H9 (cell line): ENCODE measurements around the gene FUCA1. TPM values are rescaled to one million over a fixed set of nuclear protein-coding genes. Genes with fewer than 3 reads are reported as not detected.

ENCODE experiments used
- DNase-seq: peaks from one replicate; pipeline ENCODE4 v3.0.0-alpha.2; 2017
- H2AFZ ChIP-seq: one replicate; pipeline ENCODE4 v1.6.1; 2013; ENCODE audit warnings: mild to moderate bottlenecking, low read length, control low read depth, moderate library complexity
- H2AK5ac ChIP-seq: 2 replicates; pipeline ENCODE4 v1.6.1; 2013; ENCODE audit warnings: low read length, control low read depth, mixed read lengths; ENCODE audit not compliant: insufficient read length
- H2BK120ac ChIP-seq: one replicate; pipeline ENCODE4 v1.6.1; 2013; ENCODE audit warnings: low read depth, mild to moderate bottlenecking, low read length, control low read depth, inconsistent platforms; ENCODE audit not compliant: poor library complexity, severe bottlenecking
- H2BK12ac ChIP-seq: 2 replicates; pipeline ENCODE4 v1.6.1; 2013; ENCODE audit warnings: low read length, control low read depth, mixed read lengths, low read depth; ENCODE audit not compliant: insufficient read length
- H2BK15ac ChIP-seq: 2 replicates; pipeline ENCODE4 v1.6.1; 2013; ENCODE audit warnings: low read depth, low read length, control low read depth
- H2BK20ac ChIP-seq: one replicate; pipeline ENCODE4 v1.6.1; 2013; ENCODE audit warnings: low read depth, mild to moderate bottlenecking, low read length, control low read depth, inconsistent platforms; ENCODE audit not compliant: poor library complexity, severe bottlenecking
- H2BK5ac ChIP-seq: 2 replicates; pipeline ENCODE4 v1.6.1; 2013; ENCODE audit warnings: low read length, control low read depth, mixed read lengths; ENCODE audit not compliant: insufficient read length
- H3K14ac ChIP-seq: 2 replicates; pipeline ENCODE4 v1.6.1; 2013; ENCODE audit warnings: low read length, control low read depth; ENCODE audit not compliant: insufficient read depth
- H3K18ac ChIP-seq: 2 replicates; pipeline ENCODE4 v1.6.1; 2013; ENCODE audit warnings: low read depth, mild to moderate bottlenecking, mixed read lengths, low read length, control low read depth; ENCODE audit not compliant: insufficient read length
- H3K23ac ChIP-seq: 2 replicates; pipeline ENCODE4 v1.6.1; 2013; ENCODE audit warnings: low read length, control low read depth, mixed read lengths, low read depth; ENCODE audit not compliant: insufficient read length
- H3K23me2 ChIP-seq: 2 replicates; pipeline ENCODE4 v1.6.1; 2013; ENCODE audit warnings: low read depth, mild to moderate bottlenecking, mixed read lengths, low read length, control low read depth; ENCODE audit not compliant: insufficient read length, poor library complexity, severe bottlenecking
- H3K27ac ChIP-seq: 2 replicates; pipeline ENCODE4 v1.5.1; 2013; ENCODE audit warnings: low read length, control low read depth, mixed read lengths, low read depth; ENCODE audit not compliant: insufficient read length
- H3K27me3 ChIP-seq: 2 replicates; pipeline ENCODE4 v1.6.1; 2013; ENCODE audit warnings: low read length, control low read depth, inconsistent platforms; ENCODE audit not compliant: insufficient read depth
- H3K4ac ChIP-seq: 2 replicates; pipeline ENCODE4 v1.6.1; 2013; ENCODE audit warnings: low read depth, mild to moderate bottlenecking, control low read depth, inconsistent platforms, low read length, moderate library complexity
- H3K4me1 ChIP-seq: 2 replicates; pipeline ENCODE4 v1.6.1; 2013; ENCODE audit warnings: low read length, control low read depth, inconsistent platforms; ENCODE audit not compliant: insufficient read depth
- H3K4me2 ChIP-seq: 2 replicates; pipeline ENCODE4 v1.6.1; 2013; ENCODE audit warnings: low read length, control low read depth, mixed read lengths; ENCODE audit not compliant: insufficient read length, insufficient read depth
- H3K56ac ChIP-seq: 2 replicates; pipeline ENCODE4 v1.6.1; 2013; ENCODE audit warnings: low read depth, mild to moderate bottlenecking, mixed read lengths, low read length, control low read depth; ENCODE audit not compliant: insufficient read length
- H3K79me1 ChIP-seq: 2 replicates; pipeline ENCODE4 v1.6.1; 2013; ENCODE audit warnings: low read depth, mild to moderate bottlenecking, moderate library complexity, low read length, control low read depth, inconsistent platforms; ENCODE audit not compliant: insufficient read depth, poor library complexity, severe bottlenecking
- H3K79me2 ChIP-seq: 2 replicates; pipeline ENCODE4 v1.6.1; 2013; ENCODE audit warnings: low read length, control low read depth, inconsistent platforms; ENCODE audit not compliant: insufficient read depth
- H3K9ac ChIP-seq: 2 replicates; pipeline ENCODE4 v1.6.1; 2013; ENCODE audit warnings: low read length, control low read depth, mixed read lengths; ENCODE audit not compliant: insufficient read length; ENCODE audit errors: extremely low read depth
- H3K9me3 ChIP-seq: one replicate; pipeline ENCODE4 v1.6.1; 2013; ENCODE audit warnings: low read depth, low read length, inconsistent platforms; ENCODE audit not compliant: control insufficient read depth
- H3T11ph ChIP-seq: one replicate; pipeline ENCODE4 v1.6.1; 2013; ENCODE audit warnings: mild to moderate bottlenecking, low read length, control low read depth, inconsistent platforms
- H4K20me1 ChIP-seq: one replicate; pipeline ENCODE4 v1.6.1; 2013; ENCODE audit not compliant: control insufficient read depth, insufficient read length, insufficient read depth
- H4K5ac ChIP-seq: 2 replicates; pipeline ENCODE4 v1.6.1; 2013; ENCODE audit warnings: low read depth, mild to moderate bottlenecking, mixed read lengths, low read length, control low read depth; ENCODE audit not compliant: insufficient read length
- H4K8ac ChIP-seq: replicated peaks from 2 replicates; pipeline ENCODE4 v1.6.1; 2013; ENCODE audit warnings: low read length, control low read depth, mixed read lengths, low read depth; ENCODE audit not compliant: insufficient read length
- H4K91ac ChIP-seq: 2 replicates; pipeline ENCODE4 v1.6.1; 2013; ENCODE audit warnings: low read depth, mild to moderate bottlenecking, moderate library complexity, mixed read lengths, low read length, control low read depth; ENCODE audit not compliant: insufficient read length
- H3K27ac Mint-ChIP-seq, 3 experiments: 2 replicates in 2 of 3; 3 replicates in 1 of 3; pipeline ENCODE4 v1.8.0; 2020 to 2021; ENCODE audit warnings: mixed read lengths in 3 of 3, mild to moderate bottlenecking in 1 of 3, moderate library complexity in 1 of 3
- H3K27me3 Mint-ChIP-seq: 2 replicates; pipeline ENCODE4 v1.8.0; 2021; ENCODE audit warnings: low read depth, mild to moderate bottlenecking, moderate library complexity, mixed read lengths
- H3K36me3 Mint-ChIP-seq, 3 experiments: 2 replicates in 2 of 3; 3 replicates in 1 of 3; pipeline ENCODE4 v1.8.0; 2020 to 2021; ENCODE audit warnings: low read depth in 3 of 3, mixed read lengths in 3 of 3; ENCODE audit not compliant: insufficient read depth in 1 of 3
- H3K4me1 Mint-ChIP-seq, 2 experiments: 2 replicates each; pipeline ENCODE4 v1.8.0; 2020; ENCODE audit warnings: mixed read lengths in 2 of 2
- H3K4me3 Mint-ChIP-seq, 2 experiments: 2 replicates in 1 of 2; 3 replicates in 1 of 2; pipeline ENCODE4 v1.8.0; 2020 to 2021; ENCODE audit warnings: mild to moderate bottlenecking in 2 of 2, mixed read lengths in 2 of 2, moderate library complexity in 1 of 2
- H3K9me3 Mint-ChIP-seq, 2 experiments: 2 replicates in 1 of 2; 3 replicates in 1 of 2; pipeline ENCODE4 v1.8.0; 2020; ENCODE audit warnings: mild to moderate bottlenecking in 2 of 2, mixed read lengths in 2 of 2, moderate library complexity in 1 of 2
- CTCF ChIP-seq: fragments of 200-600 bp; sonication (generic); conservative IDR thresholded peaks from 3 replicates; pipeline ENCODE4 v1.8.0; 2021; ENCODE audit warnings: antibody characterized with exemption, mild to moderate bottlenecking
- WGBS: extraction: QIAGEN DNeasy Blood & Tissue Kit; methylation state at CpG from one replicate; pipeline ENCODE4 v1.1.7; 2013; ENCODE audit warnings: missing lambda C conversion rate, low lambda C conversion rate, mixed read lengths; ENCODE audit not compliant: insufficient read length; ENCODE audit errors: extremely low coverage; 5-methylcytosine and 5-hydroxymethylcytosine counted together
- total RNA-seq: library from RNA; stranded (reverse); gene quantifications from 2 replicates; pipeline ENCODE4 v1.2.1, GENCODE V29; 2021

The FUCA1 gene
- total RNA-seq, 1 experiment from 2014 or later = 9.1 TPM

GRCh38 chr1:23909412-23909811 is 41.3 kb upstream of the FUCA1 start:
- H2BK15ac ChIP-seq = no peak overlapping the region

More at GRCh38 chr1:23909412-23909811, 41.3 kb upstream of the FUCA1 start:
- WGBS = no CpG with 5 or more reads among the region's 10 CpGs
- no peaks in the 10 kb centered on the region for H3K79me2 ChIP-seq
- H3K4ac ChIP-seq = no peak overlapping the region
- TF ChIP-seq CTCF = no peak
- no peak overlapping the region for H3K9ac ChIP-seq
- no peaks in the 10 kb centered on the region for H3K9me3 Mint-ChIP-seq
- no peak overlapping the region for H3K18ac ChIP-seq
- H2BK5ac ChIP-seq = no peak overlapping the region
- peaks cover 20% of the 10 kb centered on the region in 2 experiments for H3K4me1 Mint-ChIP-seq
- peaks cover 31% of the 10 kb centered on the region for H3K27me3 Mint-ChIP-seq
- H2BK120ac ChIP-seq = no peak overlapping the region
- H3T11ph ChIP-seq = no peak overlapping the region
- peak overlapping the region in 1 of 3 experiments; percentile 14; a peak in 1 of 7 replicates for H3K27ac Mint-ChIP-seq
- no peak overlapping the region for H2AK5ac ChIP-seq
- H2BK20ac ChIP-seq = no peak overlapping the region
- no peak overlapping the region for H3K4me2 ChIP-seq
- no peaks in the 10 kb centered on the region; the same call in 1 of the 2 replicates for H3K4me1 ChIP-seq
- no peaks in the 10 kb centered on the region for H3K23me2 ChIP-seq
- H3K36me3 Mint-ChIP-seq = no peaks in the 10 kb centered on the region
- no peaks in the 10 kb centered on the region for H3K27me3 ChIP-seq
- H3K23ac ChIP-seq = no peak overlapping the region
- no peak overlapping the region for H4K8ac ChIP-seq
- H4K20me1 ChIP-seq = no peaks in the 10 kb centered on the region
- H3K56ac ChIP-seq = no peak overlapping the region
- no peak overlapping the region for H4K91ac ChIP-seq
- no peak overlapping the region for H3K27ac ChIP-seq
- H3K4me3 Mint-ChIP-seq = no peak overlapping the region; a peak in 1 of 5 replicates
- DNase-seq = no peak
- no peaks in the 10 kb centered on the region for H3K9me3 ChIP-seq
- no peak overlapping the region for H2AFZ ChIP-seq
- no peaks in the 10 kb centered on the region for H3K79me1 ChIP-seq
- no peak overlapping the region for H3K14ac ChIP-seq
- no peak overlapping the region for H2BK12ac ChIP-seq
- H4K5ac ChIP-seq = no peak overlapping the region
